Pericardium fibroblast (primary cell): ENCODE data around the gene SLC15A2. TPM values are rescaled to one million over a fixed set of nuclear protein-coding genes. Genes with fewer than 3 reads are reported as not detected.

Experiments
- total RNA-seq: library from RNA; depleted of rRNA; stranded (reverse); fragments of >200 nt; gene quantifications from 2 replicates; pipeline ENCODE4 v1.2.3, GENCODE V29; 2015

SLC15A2 gene, protein sequence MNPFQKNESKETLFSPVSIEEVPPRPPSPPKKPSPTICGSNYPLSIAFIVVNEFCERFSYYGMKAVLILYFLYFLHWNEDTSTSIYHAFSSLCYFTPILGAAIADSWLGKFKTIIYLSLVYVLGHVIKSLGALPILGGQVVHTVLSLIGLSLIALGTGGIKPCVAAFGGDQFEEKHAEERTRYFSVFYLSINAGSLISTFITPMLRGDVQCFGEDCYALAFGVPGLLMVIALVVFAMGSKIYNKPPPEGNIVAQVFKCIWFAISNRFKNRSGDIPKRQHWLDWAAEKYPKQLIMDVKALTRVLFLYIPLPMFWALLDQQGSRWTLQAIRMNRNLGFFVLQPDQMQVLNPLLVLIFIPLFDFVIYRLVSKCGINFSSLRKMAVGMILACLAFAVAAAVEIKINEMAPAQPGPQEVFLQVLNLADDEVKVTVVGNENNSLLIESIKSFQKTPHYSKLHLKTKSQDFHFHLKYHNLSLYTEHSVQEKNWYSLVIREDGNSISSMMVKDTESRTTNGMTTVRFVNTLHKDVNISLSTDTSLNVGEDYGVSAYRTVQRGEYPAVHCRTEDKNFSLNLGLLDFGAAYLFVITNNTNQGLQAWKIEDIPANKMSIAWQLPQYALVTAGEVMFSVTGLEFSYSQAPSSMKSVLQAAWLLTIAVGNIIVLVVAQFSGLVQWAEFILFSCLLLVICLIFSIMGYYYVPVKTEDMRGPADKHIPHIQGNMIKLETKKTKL
- under 0.01 and 1.2 TPM in 2 replicates for total RNA-seq

DNA sequence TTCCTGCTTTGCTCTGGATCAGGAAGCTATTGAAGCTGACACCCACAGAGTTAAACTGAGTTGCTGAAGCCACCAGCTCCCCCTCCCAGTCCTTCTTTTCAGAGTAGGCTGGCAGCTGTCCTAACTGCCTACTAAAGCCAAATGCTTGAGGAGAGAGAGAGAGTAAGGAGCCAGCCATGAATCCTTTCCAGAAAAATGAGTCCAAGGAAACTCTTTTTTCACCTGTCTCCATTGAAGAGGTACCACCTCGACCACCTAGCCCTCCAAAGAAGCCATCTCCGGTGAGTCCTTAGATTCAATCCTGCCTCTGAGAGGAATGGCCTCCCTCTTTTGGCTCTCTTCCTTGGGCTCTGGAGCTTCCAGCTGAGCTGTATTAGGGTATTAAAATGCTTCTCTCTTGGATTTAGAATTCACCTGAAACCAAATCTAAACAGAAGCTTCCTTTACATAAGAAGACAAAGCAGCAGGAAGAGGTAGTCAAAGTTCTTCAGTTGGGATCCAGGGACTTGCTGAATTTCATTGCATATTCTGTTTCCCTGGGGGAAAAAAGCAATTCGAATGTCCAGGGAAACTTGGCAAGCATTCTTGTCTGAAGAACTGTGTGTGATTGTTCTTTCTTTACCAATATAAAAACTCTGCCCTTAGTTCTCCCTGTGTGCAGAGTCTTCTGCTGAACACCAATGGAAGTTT lies at the start of gene SLC15A2:
TSS of gene SLC15A2 (plus strand) at position 101 of the 690 bp plus-strand sequence. CDS start at position 177, 76 bp downstream.

Other genes with a start within 250 kb of the SLC15A2 start
- gene HCLS1, start 233.5 kb upstream of the SLC15A2 start, total RNA-seq: 0.09 and 3.6 TPM in 2 replicates
- gene GOLGB1, start 144.7 kb upstream of the SLC15A2 start, total RNA-seq: 21.5 and 34.5 TPM in 2 replicates
- gene IQCB1, start 59.3 kb upstream of the SLC15A2 start, total RNA-seq: 13.3 and 14.1 TPM in 2 replicates
- gene EAF2, start 59.2 kb upstream of the SLC15A2 start, total RNA-seq: 0.43 and 1.1 TPM in 2 replicates
- not detected in 2 replicates for gene ILDR1, start 127.8 kb downstream of the SLC15A2 start, total RNA-seq
- not detected in 2 replicates for gene CD86, start 161.0 kb downstream of the SLC15A2 start, total RNA-seq